Measurements from ENCODE around the gene BMP8A.
"Not testable (repeated sequence)": the region's sequence is repeated elsewhere in the genome, so short reads cannot be mapped to it uniquely, and the experiment has no call there.

BMP8A gene

DNA sequence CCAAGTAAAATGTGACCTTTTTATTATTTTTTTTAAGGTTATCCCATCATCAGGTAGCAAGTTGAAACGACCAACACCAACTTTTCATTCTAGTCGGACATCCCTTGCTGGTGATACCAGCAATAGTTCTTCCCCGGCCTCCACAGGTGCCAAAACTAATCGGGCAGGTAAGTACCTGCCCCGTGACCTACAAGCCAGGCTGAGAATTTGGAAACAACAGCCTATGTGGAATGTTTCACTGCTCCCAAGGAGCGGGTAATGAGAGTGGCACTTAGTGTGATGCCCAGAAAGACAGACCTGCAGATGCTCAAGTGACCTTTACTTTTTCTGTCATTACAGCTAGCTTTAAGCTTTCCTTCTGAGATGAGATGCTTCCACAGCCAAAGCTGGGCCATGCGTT lies 6.9 kb upstream of the BMP8A start:
- DNase-seq = no peak

DNA sequence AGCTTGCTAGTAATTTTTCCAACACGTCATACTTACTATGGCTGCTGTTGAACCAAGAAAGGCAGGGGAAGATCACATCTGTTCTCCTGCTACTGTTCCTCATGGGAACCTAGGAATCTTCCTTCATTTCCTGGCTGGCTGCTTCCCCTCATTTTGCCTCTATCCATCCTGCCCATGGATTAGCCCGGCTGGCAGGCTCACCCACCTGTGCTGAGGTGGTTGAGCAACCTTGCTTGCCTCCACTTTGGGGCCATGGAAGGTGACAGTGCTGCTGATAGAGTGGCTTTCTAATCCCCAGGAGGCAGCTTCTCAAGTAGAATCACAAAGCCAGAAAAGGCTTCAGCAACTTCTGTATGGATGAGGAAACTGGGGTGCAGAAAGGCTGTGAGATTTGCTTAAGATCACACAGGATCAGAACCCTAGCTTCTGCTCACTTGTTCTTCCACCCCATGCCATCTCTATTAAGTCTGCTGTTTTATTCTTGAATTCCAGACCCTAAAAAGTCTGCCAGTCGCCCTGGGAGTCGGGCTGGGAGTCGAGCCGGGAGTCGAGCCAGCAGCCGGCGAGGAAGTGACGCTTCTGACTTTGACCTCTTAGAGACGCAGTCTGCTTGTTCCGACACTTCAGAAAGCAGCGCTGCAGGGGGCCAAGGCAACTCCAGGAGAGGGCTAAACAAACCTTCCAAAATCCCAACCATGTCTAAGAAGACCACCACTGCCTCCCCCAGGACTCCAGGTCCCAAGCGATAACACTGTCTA lies 6.2 kb upstream of the BMP8A start:
- no peak for DNase-seq

- DNase-seq = no peak
These were observed 3.4 kb upstream of the BMP8A start for GRCh38 chr1:39488012-39488545.

GRCh38 chr1:39488793-39489566 lies 2.5 kb upstream of the BMP8A start:
- no peak for DNase-seq

DNA sequence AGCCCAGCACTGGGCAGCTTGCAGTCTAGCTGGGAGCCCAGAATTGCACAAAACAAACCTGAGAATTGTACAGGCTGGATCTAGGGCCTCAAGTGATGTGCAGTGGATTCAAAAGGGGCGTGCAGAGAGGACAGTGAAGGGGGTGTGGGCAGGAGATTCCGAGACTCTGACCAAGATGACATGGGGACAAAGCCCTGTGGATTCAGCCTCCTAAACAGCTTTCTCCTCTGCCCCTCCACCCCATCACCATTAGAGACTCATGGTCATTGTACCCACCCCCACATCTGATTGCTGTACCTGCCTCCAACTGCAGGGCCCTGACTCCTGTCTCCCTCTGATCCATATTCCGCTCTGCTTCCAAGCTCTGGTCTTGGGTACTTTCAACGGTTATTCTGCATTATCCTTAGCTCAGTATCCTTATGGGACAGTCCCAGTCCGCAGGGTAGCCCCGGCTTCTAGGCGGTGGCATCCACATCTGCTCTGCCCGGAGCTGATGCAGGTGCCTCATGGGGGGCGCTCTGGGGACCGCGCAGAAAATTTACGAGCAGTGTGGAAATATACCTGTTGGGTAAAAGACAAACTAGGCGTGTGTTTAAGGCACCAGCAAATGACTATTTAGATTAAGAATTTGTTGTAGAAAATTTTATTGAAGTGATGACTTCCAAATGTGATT lies 1.7 kb upstream of the BMP8A start:
- no peak for DNase-seq

GRCh38 chr1:39490596-39491145 lies 765 bp upstream of the BMP8A start:
- no peak for DNase-seq

- not testable (repeated sequence) for DNase-seq
These were observed 944 bp downstream of the BMP8A start for GRCh38 chr1:39492118-39493042.

DNA sequence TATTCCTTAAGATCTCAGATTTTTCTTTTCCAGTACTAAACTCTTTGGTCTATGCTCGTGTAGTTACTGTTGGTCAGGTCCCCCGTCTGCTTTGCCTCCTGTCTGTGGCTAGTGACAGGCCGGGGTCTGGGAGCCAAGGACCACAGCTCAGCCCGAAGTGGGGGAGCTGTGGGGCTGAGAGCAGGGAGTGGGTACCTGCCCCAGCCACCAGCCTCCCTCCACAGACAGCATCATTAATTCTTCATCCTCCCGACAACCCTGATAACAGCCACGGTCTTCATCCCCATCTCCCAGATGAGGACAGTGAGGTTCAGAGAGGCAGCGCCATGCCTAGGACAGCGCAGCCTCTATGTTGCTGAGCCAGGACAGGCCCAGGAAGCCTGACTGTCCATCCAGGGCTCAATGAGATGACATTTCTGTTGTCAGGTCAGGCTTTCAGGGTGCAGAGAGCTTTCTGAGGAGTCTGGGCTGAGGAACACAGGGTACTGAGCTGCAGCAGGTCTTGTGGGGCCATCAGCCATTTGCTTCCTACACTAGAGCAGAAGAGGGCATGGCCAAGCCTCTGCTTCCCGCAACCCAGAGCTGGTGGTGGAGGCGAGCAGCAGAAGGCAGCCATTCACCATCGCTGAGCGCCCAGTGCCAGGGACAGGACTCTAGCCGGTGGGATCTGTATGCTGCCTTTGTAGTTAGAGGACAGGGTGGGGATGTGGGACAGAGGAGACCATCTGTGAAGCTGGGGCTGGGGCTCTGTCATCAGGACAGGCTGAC lies 1.8 kb downstream of the BMP8A start:
- DNase-seq = not testable (repeated sequence)

DNA sequence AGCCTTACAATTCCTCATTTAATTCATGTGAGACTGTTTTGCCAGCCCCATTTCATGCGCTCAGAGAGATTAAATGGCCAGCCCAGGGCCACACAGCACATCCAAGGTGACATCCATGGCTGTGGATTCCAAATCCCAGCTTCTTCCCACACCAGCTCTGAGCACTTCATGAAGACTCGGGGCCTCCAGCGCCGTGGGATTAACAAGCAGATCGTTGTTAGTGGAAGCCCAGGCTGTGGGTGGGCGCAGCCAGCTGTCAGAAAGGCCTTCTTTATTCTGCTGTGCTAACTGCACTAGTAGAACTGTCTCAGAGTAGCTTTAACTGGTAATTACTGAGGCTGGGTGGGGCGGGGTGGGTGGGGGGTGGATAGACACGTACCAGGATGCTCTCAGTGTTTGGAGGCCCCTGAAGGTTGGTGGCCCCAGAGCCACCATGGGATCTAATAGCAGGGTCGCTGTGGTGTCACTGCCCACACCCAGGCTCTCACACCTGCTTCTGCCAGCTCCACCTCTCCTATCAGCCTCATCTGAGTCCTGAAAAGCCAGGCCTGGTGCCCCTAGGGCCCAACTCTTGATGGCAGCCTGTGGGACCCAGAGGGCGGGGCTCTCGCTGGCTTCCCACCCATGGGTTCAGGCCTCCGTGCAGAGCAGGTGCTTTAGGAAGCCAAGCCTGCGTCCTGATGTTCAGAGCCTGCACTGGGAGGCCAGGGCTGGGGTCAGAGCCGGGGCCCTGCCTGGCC lies 3.4 kb downstream of the BMP8A start:
- no peak for DNase-seq

- DNase-seq = not testable (repeated sequence)
These were observed 5.1 kb downstream of the BMP8A start for GRCh38 chr1:39496520-39496919.

- no peak for DNase-seq
These were observed 6.1 kb downstream of the BMP8A start for GRCh38 chr1:39497585-39497984.

DNA sequence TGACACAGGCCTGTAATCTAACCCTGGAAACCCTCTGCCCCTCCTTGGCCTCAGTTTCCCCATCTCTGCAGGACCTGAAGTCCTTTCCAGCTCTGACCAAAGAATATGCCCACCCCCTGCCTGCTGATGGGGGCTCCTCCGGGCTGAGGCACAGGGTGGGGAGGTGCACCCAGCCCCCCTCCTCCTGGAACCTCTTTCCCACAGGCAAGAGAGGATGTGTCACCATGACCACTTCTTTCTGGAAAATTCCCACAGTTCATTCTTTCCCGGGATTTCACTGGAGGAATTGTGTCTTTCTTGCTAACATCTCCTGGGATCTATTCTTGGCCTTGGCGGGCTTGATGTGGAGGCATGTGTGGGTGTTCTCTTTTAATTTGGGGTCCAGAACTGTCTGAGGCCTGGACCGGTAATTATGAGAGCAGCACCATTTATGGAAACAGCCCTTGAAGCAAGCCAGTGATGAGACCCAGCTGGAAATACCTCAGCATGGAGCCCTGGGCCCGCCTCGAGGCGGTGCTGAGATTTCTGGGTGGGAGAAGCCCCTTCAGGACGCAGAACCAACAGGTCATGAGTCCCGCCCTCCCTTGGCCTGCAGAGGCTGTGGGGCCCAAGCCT lies 6.8 kb downstream of the BMP8A start:
- DNase-seq = not testable (repeated sequence)

- not testable (repeated sequence) for DNase-seq
These were observed 7.4 kb downstream of the BMP8A start for GRCh38 chr1:39498821-39499220.

DNA sequence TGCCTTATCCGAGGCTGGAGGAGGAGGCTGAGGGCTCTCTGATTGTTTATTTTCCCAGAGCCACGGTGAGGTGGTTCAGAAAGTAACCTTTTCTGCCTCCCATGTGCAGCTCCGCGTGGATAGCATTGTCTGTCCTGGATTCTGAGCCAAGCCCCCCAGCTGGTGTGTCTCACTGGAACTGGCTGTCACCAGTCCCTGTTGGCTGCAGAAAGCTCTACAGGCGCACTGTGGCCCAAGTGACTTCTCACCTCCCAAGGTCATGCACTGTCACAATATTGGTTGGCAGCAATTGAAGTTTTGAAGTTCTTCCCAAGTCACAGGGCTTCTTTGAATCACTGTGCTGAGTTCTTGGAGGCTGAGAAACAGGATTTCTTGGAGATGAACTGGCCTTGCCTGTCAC lies 8.2 kb downstream of the BMP8A start:
- DNase-seq = no peak

- DNase-seq = no peak
These were observed 9.5 kb downstream of the BMP8A start for GRCh38 chr1:39500862-39501389.

DNA sequence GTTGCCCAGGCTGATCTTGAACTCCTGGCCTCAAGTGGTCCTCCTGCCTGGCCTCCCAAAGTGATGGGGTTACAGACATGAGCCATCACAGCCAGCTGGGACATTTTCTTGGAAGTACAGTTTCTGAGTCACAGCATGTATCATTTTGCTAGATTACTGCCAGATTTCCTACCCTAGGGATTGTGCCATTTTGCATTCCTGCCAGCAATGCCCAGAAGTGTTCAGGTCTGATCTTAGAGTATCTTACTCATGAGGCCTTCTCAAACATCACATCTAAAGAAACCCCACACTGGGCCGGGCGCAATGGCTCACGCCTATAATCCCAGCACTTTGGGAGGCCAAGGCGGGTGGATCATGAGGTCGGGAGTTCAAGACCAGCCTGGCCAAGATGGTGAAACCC lies 10.2 kb downstream of the BMP8A start:
- DNase-seq = no peak

DNA sequence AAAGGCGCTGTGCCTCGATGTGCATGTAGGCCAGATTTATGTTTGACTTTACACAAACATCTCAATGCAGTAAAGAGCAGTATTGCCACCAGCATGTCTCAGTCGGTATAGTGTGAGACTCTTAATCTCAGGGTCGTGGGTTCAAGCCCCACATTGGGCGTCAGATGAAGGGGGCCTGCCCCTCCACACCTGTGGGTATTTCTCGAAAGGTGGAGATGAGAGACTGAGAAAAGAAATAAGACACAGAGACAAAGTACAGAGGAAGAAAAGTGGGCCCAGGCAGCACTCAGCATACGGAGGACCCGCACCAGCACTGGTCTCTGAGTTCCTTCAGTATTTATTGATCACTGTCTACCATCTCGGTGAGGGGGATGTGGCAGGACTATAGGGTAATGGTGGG lies 13.0 kb downstream of the BMP8A start:
- DNase-seq = not testable (repeated sequence)

DNA sequence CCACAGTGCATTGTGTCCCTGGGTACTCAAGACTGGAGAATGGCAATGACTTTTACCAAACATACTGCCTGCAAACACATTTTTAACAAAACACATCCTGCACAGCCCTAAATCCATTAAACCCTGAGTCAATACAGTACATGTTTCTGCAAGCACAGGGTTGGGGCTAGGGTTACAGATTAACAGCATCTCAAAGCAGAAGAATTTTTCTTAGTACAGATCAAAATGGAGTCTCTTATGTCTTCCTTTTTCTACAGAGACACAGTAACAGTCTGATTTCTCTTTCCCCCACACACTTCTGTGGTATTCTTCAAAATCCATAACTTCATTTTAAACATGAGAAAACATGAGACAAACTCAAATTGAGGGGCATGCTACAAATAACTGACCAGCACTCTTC lies 13.9 kb downstream of the BMP8A start:
- DNase-seq = no peak

DNA sequence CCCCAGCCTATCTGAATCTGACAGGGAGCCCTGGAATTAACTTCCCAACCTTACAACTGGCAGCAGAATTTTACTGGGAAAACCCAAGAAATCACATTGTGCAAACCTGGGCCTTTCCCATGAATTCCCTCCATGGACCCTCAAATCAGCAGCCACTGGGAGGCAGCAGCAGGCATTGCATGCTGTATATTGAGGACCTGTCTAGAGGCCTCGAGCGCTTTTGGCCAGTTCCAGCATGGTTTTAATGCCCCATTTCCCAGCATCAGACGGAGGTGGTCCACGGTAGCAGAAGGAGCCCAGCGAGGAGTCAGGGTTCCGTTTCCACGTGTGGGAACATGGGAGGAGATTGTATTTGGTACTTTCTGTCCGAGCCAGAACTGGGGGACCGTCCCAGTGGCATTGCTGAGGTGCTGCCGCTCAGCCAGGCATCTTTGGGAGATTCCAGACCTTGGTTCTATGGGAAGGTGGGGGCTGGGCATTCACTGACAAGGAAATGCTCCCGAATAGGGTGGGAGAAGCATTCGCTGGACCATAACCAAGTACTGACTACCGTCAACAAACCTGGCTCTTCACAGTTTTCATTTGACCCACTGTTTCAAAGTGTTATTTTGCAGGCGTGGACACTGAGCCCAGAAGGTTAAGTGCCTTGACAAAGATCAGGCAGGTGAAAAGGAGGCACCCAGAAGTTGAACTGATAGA lies 15.9 kb downstream of the BMP8A start:
- DNase-seq = no peak

All from activated CD8-positive, alpha-beta memory T cell treated with anti-CD3 and anti-CD28 coated beads, Interleukin-2, amount 50 U/mL, for 48 hours (primary cell).